ENCODE results near the gene CBFB. TPM values are rescaled to one million over a fixed set of nuclear protein-coding genes. Genes with fewer than 3 reads are reported as not detected.

CBFB gene
- total and polyA plus RNA-seq, 2 of the 4 experiments (the other 2 are of a cell fraction): 44.2 to 48.0 TPM

- TF ChIP-seq BHLHE40 (IDR thresholded peaks at IDR 0.05; ENCODE audit: low read depth, low read length): peak; percentile 97
These were observed 11.0 kb upstream of the CBFB start (continued) for GRCh38 chr16:67017810-67018488.

DNA sequence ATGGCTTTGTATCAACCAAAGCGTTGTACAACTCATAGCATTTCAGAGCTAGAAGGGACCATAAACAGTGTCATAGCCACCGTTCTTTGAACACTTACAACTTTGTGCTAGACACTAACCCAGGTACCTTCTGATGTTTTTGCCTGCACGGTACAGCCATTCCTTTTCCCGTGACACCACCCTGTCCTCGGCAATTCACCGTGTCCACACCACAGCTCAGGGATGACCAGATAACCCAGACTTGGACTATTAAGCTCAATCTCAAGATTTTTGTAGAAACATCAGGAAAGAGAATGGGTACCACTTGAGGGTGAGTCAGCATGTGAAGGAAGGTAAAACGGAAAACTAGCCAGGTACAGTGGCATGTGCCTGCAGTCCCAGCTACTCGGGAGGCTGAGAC lies 9.8 kb upstream of the CBFB start:
- in situ Hi-C loops (cut with MboI; ENCODE audit: low sequenced_read_pairs) (no loop called here), dilution Hi-C loops (cut with HindIII; ENCODE audit: low sequenced_read_pairs, unreplicated experiment) (no loop called here), intact Hi-C loops (cut with micrococcal nuclease) (loop anchor here (2.0 to 10.0 kb wide), 2 partner anchors 132 to 166 kb away; partner anchors contain the start of genes B3GNT9 and MATCAP1)
- H2AK9ac ChIP-seq (replicated peaks; ENCODE audit: low read depth, low read length, poor library complexity): no peak overlapping the region
- no peak for ATAC-seq (ENCODE audit: low read depth)
- no peak overlapping the region for H4K8ac ChIP-seq (ENCODE audit: low read depth in 2 of 2, low read length in 2 of 2)
- peaks cover 7% of the 10 kb centered on the region for H3K4me1 ChIP-seq (ENCODE audit: control insufficient read depth, insufficient read depth, low read length)
- no peaks in the 10 kb centered on the region for H3K9me3 ChIP-seq (ENCODE audit: control insufficient read depth, insufficient read depth, low read length)
- no peak overlapping the region for H4K5ac ChIP-seq (ENCODE audit: low read depth, low read length)
- H3K27ac ChIP-seq (ENCODE audit: insufficient read depth, low read length): no peak overlapping the region
- CTCF ChIA-PET: interaction anchor here (1.7 to 2.9 kb wide), 3 partner anchors 11 to 166 kb away, joined by 4 to 22 read pairs (median 9); no protein-coding TSS in a partner anchor
- H2BK5ac ChIP-seq (ENCODE audit: low read depth, low read length, poor library complexity, severe bottlenecking): no peak overlapping the region
- H2AK5ac ChIP-seq (ENCODE audit: low read depth, low read length): 0 out of 2 replicates have a peak overlapping the region, but pooled peaks have one; percentile 23
- H3K4me3 ChIP-seq (ENCODE audit: insufficient read depth, low read depth, low read length): no peak overlapping the region
- H3K79me1 ChIP-seq (ENCODE audit: low read depth in 1 of 2, low read length in 2 of 2): no peaks in the 10 kb centered on the region
- no peaks in the 10 kb centered on the region for H4K20me1 ChIP-seq (ENCODE audit: insufficient read depth, low read length)
- no peak overlapping the region for H2AFZ ChIP-seq (replicated peaks; ENCODE audit: low read length, poor library complexity)
- H3K4ac ChIP-seq (ENCODE audit: low read depth, low read length): no peak overlapping the region
- 0 out of 2 replicates have a peak, but pooled peaks cover 2% of the 10 kb centered on the region for H3K9me1 ChIP-seq (ENCODE audit: insufficient read depth, low read length)
- no peak overlapping the region for H3K4me2 ChIP-seq (ENCODE audit: low read depth, low read length)
- no peak for TF ChIP-seq FOS (IDR thresholded peaks at IDR 0.05; ENCODE audit: low read depth, low read length)
- TF ChIP-seq POLR2A (IDR thresholded peaks at IDR 0.05; ENCODE audit: low read depth, low read length): no peak
- no peak overlapping the region for H2BK120ac ChIP-seq (ENCODE audit: low read depth, low read length)
- no peak overlapping the region for H2BK15ac ChIP-seq (ENCODE audit: low read depth, low read length)
- no peak overlapping the region for H3K18ac ChIP-seq (ENCODE audit: low read depth, low read length)
- no peaks in the 10 kb centered on the region; the same call in 1 of the 2 replicates for H3K27me3 ChIP-seq (ENCODE audit: control insufficient read depth, insufficient read depth, low read length)
- no peak for DNase-seq
- H3K56ac ChIP-seq (ENCODE audit: extremely low read depth, insufficient read depth, low read length): no peak overlapping the region
- no peak overlapping the region for H4K91ac ChIP-seq (ENCODE audit: insufficient read depth, low read depth, low read length)
- H3K14ac ChIP-seq (replicated peaks; ENCODE audit: low read depth, low read length): no peak overlapping the region
- H2BK20ac ChIP-seq (ENCODE audit: low read depth, low read length): no peak overlapping the region
- WGBS, 2 experiments (ENCODE audit: extremely low coverage in 2 of 2, insufficient read length in 1 of 2): 89% methylated on average over 3 of the region's 8 CpGs; no CpG with 5 or more reads in 1 of the 2 experiments
- H3K23ac ChIP-seq (ENCODE audit: low read depth, low read length): no peak overlapping the region
- H3K9ac ChIP-seq (ENCODE audit: low read depth, low read length): no peak overlapping the region
- no TSS peak for BruUV-seq (replicated peaks)
- H3K36me3 ChIP-seq (ENCODE audit: control insufficient read depth, insufficient read depth, low read length): no peaks in the 10 kb centered on the region
- POLR2A ChIA-PET (ENCODE audit: unreplicated experiment): interaction anchor here (0.6 kb wide), 1 partner anchor 9 kb away, joined by 4 read pairs; no protein-coding TSS in a partner anchor

Measured in IMR-90 (cell line).